Neural cell (in vitro differentiated cells): ENCODE data around the gene FAF1.

Source experiments
- EZH2 ChIP-seq: fragments of 200-600, 300-800 bp; shearing (Covaris generic), sonication (generic); IDR thresholded peaks from 2 replicates; pipeline ENCODE4 v1.6.1; 2014; ENCODE audit warnings: antibody characterized with exemption, low read length, borderline replicate concordance, mild to moderate bottlenecking; ENCODE audit not compliant: insufficient read depth, poor library complexity, severe bottlenecking
- POLR2AphosphoS5 ChIP-seq: IDR thresholded peaks from 2 replicates; pipeline ENCODE4 v1.6.1; 2012
- TF ChIP-seq, protein P1 (sequence below): fragments of 450-650 bp; IDR thresholded peaks from 2 replicates; pipeline ENCODE4 v1.5.1; 2014; ENCODE audit warnings: antibody characterized with exemption, mild to moderate bottlenecking, moderate library complexity; ENCODE audit not compliant: poor library complexity, severe bottlenecking

DNA sequence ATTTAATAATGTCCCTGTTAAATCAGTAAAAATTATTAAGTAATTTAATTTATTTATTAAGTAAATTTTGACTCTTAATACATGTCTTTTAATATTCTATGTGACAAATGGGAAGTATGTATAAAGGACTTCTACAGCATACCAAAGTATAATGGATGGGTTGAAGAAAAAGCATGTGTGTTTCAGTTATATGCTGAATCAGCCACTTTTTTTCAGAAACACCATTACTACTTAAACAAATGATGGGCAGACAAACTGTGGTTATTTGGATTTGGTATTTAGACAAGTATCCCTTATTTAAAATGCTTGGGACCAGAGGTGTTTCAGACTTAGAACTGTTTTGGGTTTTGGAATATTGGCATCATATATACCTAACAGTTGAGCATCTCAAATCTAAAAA lies 360.5 kb downstream of the FAF1 start:
- TF ChIP-seq, protein P1, sequence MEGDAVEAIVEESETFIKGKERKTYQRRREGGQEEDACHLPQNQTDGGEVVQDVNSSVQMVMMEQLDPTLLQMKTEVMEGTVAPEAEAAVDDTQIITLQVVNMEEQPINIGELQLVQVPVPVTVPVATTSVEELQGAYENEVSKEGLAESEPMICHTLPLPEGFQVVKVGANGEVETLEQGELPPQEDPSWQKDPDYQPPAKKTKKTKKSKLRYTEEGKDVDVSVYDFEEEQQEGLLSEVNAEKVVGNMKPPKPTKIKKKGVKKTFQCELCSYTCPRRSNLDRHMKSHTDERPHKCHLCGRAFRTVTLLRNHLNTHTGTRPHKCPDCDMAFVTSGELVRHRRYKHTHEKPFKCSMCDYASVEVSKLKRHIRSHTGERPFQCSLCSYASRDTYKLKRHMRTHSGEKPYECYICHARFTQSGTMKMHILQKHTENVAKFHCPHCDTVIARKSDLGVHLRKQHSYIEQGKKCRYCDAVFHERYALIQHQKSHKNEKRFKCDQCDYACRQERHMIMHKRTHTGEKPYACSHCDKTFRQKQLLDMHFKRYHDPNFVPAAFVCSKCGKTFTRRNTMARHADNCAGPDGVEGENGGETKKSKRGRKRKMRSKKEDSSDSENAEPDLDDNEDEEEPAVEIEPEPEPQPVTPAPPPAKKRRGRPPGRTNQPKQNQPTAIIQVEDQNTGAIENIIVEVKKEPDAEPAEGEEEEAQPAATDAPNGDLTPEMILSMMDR = no peak
- TF ChIP-seq POLR2AphosphoS5 = no peak
- TF ChIP-seq EZH2 = no peak
